SJCRH30 (cell line): ENCODE data around the gene MTUS2. TPM values are rescaled to one million over a fixed set of nuclear protein-coding genes. Genes with fewer than 3 reads are reported as not detected.

Experiments used
- DNase-seq, 2 experiments: peaks; one replicate each; pipeline ENCODE4 v3.0.0-alpha.2; 2015 to 2020
- H3K27ac ChIP-seq: fragments of 250-450 bp; sonication (Bioruptor Pico); 2 replicates; pipeline ENCODE4 v1.5.1; 2020; ENCODE audit warnings: mild to moderate bottlenecking, moderate library complexity
- H3K27me3 ChIP-seq: fragments of 250-450 bp; sonication (Bioruptor Pico); 2 replicates; pipeline ENCODE4 v1.5.1; 2020; ENCODE audit warnings: mild to moderate bottlenecking, moderate library complexity
- H3K36me3 ChIP-seq: fragments of 250-450 bp; sonication (Bioruptor Pico); 2 replicates; pipeline ENCODE4 v1.5.1; 2020; ENCODE audit warnings: mild to moderate bottlenecking, moderate library complexity
- H3K4me1 ChIP-seq: fragments of 250-450 bp; sonication (Bioruptor Pico); 2 replicates; pipeline ENCODE4 v1.5.1; 2020; ENCODE audit warnings: mild to moderate bottlenecking, moderate library complexity
- H3K4me3 ChIP-seq: fragments of 250-450 bp; sonication (Bioruptor Pico); 2 replicates; pipeline ENCODE4 v1.5.1; 2020; ENCODE audit warnings: mild to moderate bottlenecking, moderate library complexity
- H3K9me3 ChIP-seq: fragments of 250-450 bp; sonication (Bioruptor Pico); replicated peaks from 2 replicates; pipeline ENCODE4 v1.5.1; 2020; ENCODE audit warnings: mild to moderate bottlenecking, moderate library complexity
- total RNA-seq: library from RNA; depleted of rRNA; stranded (reverse); fragments of >200 nt; shearing (Covaris generic); gene quantifications from 2 replicates; pipeline ENCODE4 v1.2.3, GENCODE V29; 2014

MTUS2 gene
- total RNA-seq, 1 experiment from 2014 or later, result 2.4 TPM

GRCh38 chr13:29106651-29107050 lies 286.5 kb downstream of the MTUS2 start:
- DNase-seq, result no peak
- Histone ChIP-seq H3K27me3 (no peaks in the 10 kb centered on the region), H3K27ac (no peak overlapping the region), H3K36me3 (no peaks in the 10 kb centered on the region), H3K9me3 (no peaks in the 10 kb centered on the region), H3K4me3 (no peak overlapping the region), H3K4me1 (no peaks in the 10 kb centered on the region)

GRCh38 chr13:29108068-29108786 lies 288.1 kb downstream of the MTUS2 start:
- H3K4me1 ChIP-seq, result no peaks in the 10 kb centered on the region
- no peak overlapping the region for H3K4me3 ChIP-seq
- no peak for DNase-seq
- H3K27ac ChIP-seq, result no peak overlapping the region
- H3K36me3 ChIP-seq, result no peaks in the 10 kb centered on the region
- no peaks in the 10 kb centered on the region for H3K9me3 ChIP-seq
- H3K27me3 ChIP-seq, result no peaks in the 10 kb centered on the region

- no peak for DNase-seq
- H3K4me1 ChIP-seq, result no peaks in the 10 kb centered on the region
- H3K9me3 ChIP-seq, result no peaks in the 10 kb centered on the region
- no peaks in the 10 kb centered on the region for H3K27me3 ChIP-seq
- H3K36me3 ChIP-seq, result no peaks in the 10 kb centered on the region
- no peak overlapping the region for H3K4me3 ChIP-seq
- H3K27ac ChIP-seq, result no peak overlapping the region
These were observed 289.8 kb downstream of the MTUS2 start for GRCh38 chr13:29109987-29110386.

- Histone ChIP-seq H3K27ac (no peak overlapping the region), H3K36me3 (no peaks in the 10 kb centered on the region), H3K27me3 (no peaks in the 10 kb centered on the region), H3K4me3 (no peak overlapping the region), H3K4me1 (no peaks in the 10 kb centered on the region), H3K9me3 (no peaks in the 10 kb centered on the region)
- no peak for DNase-seq
These were observed 291.3 kb downstream of the MTUS2 start for GRCh38 chr13:29111446-29111845.

GRCh38 chr13:29115842-29116241 lies 295.7 kb downstream of the MTUS2 start:
- Histone ChIP-seq H3K4me1 (no peaks in the 10 kb centered on the region), H3K9me3 (no peaks in the 10 kb centered on the region), H3K27me3 (peaks cover 3% of the 10 kb centered on the region; the same call in 1 of the 2 replicates), H3K36me3 (no peaks in the 10 kb centered on the region), H3K27ac (no peak overlapping the region), H3K4me3 (no peak overlapping the region)
- DNase-seq, result no peak

- no peaks in the 10 kb centered on the region for H3K36me3 ChIP-seq
- no peak overlapping the region for H3K27ac ChIP-seq
- H3K4me1 ChIP-seq, result no peaks in the 10 kb centered on the region
- H3K27me3 ChIP-seq, result peaks cover 3% of the 10 kb centered on the region; the same call in 1 of the 2 replicates
- no peaks in the 10 kb centered on the region for H3K9me3 ChIP-seq
- no peak overlapping the region for H3K4me3 ChIP-seq
- no peak for DNase-seq
These were observed 297.5 kb downstream of the MTUS2 start for GRCh38 chr13:29117663-29118062.

GRCh38 chr13:29118471-29118870 lies 298.3 kb downstream of the MTUS2 start:
- Histone ChIP-seq H3K36me3 (no peaks in the 10 kb centered on the region), H3K9me3 (no peaks in the 10 kb centered on the region), H3K4me3 (no peak overlapping the region), H3K27ac (no peak overlapping the region), H3K4me1 (no peaks in the 10 kb centered on the region), H3K27me3 (peaks cover 3% of the 10 kb centered on the region; the same call in 1 of the 2 replicates)
- DNase-seq, result no peak

GRCh38 chr13:29125191-29125933 lies 305.2 kb downstream of the MTUS2 start:
- Histone ChIP-seq H3K36me3 (no peaks in the 10 kb centered on the region), H3K27ac (no peak overlapping the region), H3K4me3 (no peak overlapping the region), H3K27me3 (peaks cover 5% of the 10 kb centered on the region; the same call in 1 of the 2 replicates), H3K4me1 (no peaks in the 10 kb centered on the region), H3K9me3 (no peaks in the 10 kb centered on the region)
- DNase-seq, result no peak

GRCh38 chr13:29125934-29126424 lies 305.8 kb downstream of the MTUS2 start:
- H3K9me3 ChIP-seq, result no peaks in the 10 kb centered on the region
- H3K36me3 ChIP-seq, result no peaks in the 10 kb centered on the region
- H3K27me3 ChIP-seq, result peaks cover 5% of the 10 kb centered on the region; the same call in 1 of the 2 replicates
- no peak for DNase-seq
- no peak overlapping the region for H3K4me3 ChIP-seq
- no peak overlapping the region for H3K27ac ChIP-seq
- no peaks in the 10 kb centered on the region for H3K4me1 ChIP-seq

- H3K4me3 ChIP-seq, result no peak overlapping the region
- peaks cover 13% of the 10 kb centered on the region; the same call in 1 of the 2 replicates for H3K27me3 ChIP-seq
- H3K9me3 ChIP-seq, result no peaks in the 10 kb centered on the region
- H3K4me1 ChIP-seq, result no peaks in the 10 kb centered on the region
- H3K36me3 ChIP-seq, result no peaks in the 10 kb centered on the region
- DNase-seq, result no peak
- H3K27ac ChIP-seq, result no peak overlapping the region
These were observed 309.5 kb downstream of the MTUS2 start for GRCh38 chr13:29129616-29130015.

- Histone ChIP-seq H3K27ac (no peak overlapping the region), H3K36me3 (no peaks in the 10 kb centered on the region), H3K4me3 (no peak overlapping the region), H3K4me1 (no peaks in the 10 kb centered on the region), H3K27me3 (peaks cover 13% of the 10 kb centered on the region; the same call in 1 of the 2 replicates), H3K9me3 (no peaks in the 10 kb centered on the region)
- DNase-seq, result no peak
These were observed 311.0 kb downstream of the MTUS2 start for GRCh38 chr13:29131159-29131558.

GRCh38 chr13:29131881-29132668 lies 311.9 kb downstream of the MTUS2 start:
- DNase-seq, result no peak
- Histone ChIP-seq H3K27ac (no peak overlapping the region), H3K9me3 (no peaks in the 10 kb centered on the region), H3K27me3 (peaks cover 13% of the 10 kb centered on the region; the same call in 1 of the 2 replicates), H3K4me1 (no peaks in the 10 kb centered on the region), H3K4me3 (no peak overlapping the region), H3K36me3 (no peaks in the 10 kb centered on the region)

- H3K27me3 ChIP-seq, result peaks cover 9% of the 10 kb centered on the region; the same call in 1 of the 2 replicates
- H3K36me3 ChIP-seq, result no peaks in the 10 kb centered on the region
These were observed 316.2 kb downstream of the MTUS2 start for GRCh38 chr13:29136341-29136740.

GRCh38 chr13:29137016-29137415 lies 316.9 kb downstream of the MTUS2 start:
- H3K9me3 ChIP-seq, result no peaks in the 10 kb centered on the region
- H3K27ac ChIP-seq, result no peak overlapping the region
- no peak for DNase-seq
- no peak overlapping the region for H3K4me3 ChIP-seq
- H3K36me3 ChIP-seq, result no peaks in the 10 kb centered on the region
- no peaks in the 10 kb centered on the region for H3K4me1 ChIP-seq
- peaks cover 9% of the 10 kb centered on the region; the same call in 1 of the 2 replicates for H3K27me3 ChIP-seq

More at GRCh38 chr13:29136341-29136740, 316.2 kb downstream of the MTUS2 start:
- H3K27ac ChIP-seq, result no peak overlapping the region
- no peaks in the 10 kb centered on the region for H3K9me3 ChIP-seq
- no peak overlapping the region for H3K4me3 ChIP-seq
- no peaks in the 10 kb centered on the region for H3K4me1 ChIP-seq
- DNase-seq, result no peak
